IMR-90 (cell line): ENCODE results near the gene CNIH2. TPM values are rescaled to one million over a fixed set of nuclear protein-coding genes. Genes with fewer than 3 reads are reported as not detected.
A peak's percentile ranks its signal among the peaks of the same experiment; 100 is the strongest.

Experiments used
- ATAC-seq: fragments of 200-7000 bp; cut with Tn5 transposase; 2 replicates; pipeline ENCODE4 v1.9.1; 2020; ENCODE audit warnings: low read depth, mild to moderate bottlenecking, moderate library complexity
- BruUV-seq: library from RNA; stranded (reverse); fragments of 400-500 nt; replicated peaks from 2 replicates; lab custom pipeline; 2021; lab: Mats Ljungman, UMichigan
- CTCF ChIA-PET: fragments of 300-600 bp; formaldehyde crosslinking; extraction: SDS; loops from one replicate; lab custom pipeline; 2021; ENCODE audit warnings: antibody characterized with exemption; lab: Yijun Ruan, JAX
- POLR2A ChIA-PET: fragments of 300-600 bp; sonication (Branson Sonifier 250); formaldehyde crosslinking; loops from one replicate; lab custom pipeline; 2022; ENCODE audit warnings: antibody characterized with exemption; ENCODE audit not compliant: unreplicated experiment; lab: Charles Lee
- DNase-seq: peaks from one replicate; pipeline ENCODE4 v3.0.0; 2013
- H2AFZ ChIP-seq: replicated peaks from 2 replicates; pipeline ENCODE3; 2013; ENCODE audit warnings: low read length, mild to moderate bottlenecking; ENCODE audit not compliant: poor library complexity
- H2AK5ac ChIP-seq: 2 replicates; pipeline ENCODE4 v1.6.1; 2013; ENCODE audit warnings: low read depth, low read length, inconsistent platforms
- H2AK9ac ChIP-seq: replicated peaks from 2 replicates; pipeline ENCODE3; 2013; ENCODE audit warnings: mild to moderate bottlenecking, low read depth, low read length, moderate library complexity; ENCODE audit not compliant: poor library complexity
- H2BK120ac ChIP-seq: 2 replicates; pipeline ENCODE4 v1.6.1; 2013; ENCODE audit warnings: low read depth, low read length, inconsistent platforms
- H2BK15ac ChIP-seq: 3 replicates; pipeline ENCODE4 v1.6.1; 2013; ENCODE audit warnings: low read depth, low read length, inconsistent platforms
- H2BK20ac ChIP-seq: 2 replicates; pipeline ENCODE4 v1.6.1; 2013; ENCODE audit warnings: low read depth, mild to moderate bottlenecking, inconsistent platforms, low read length, moderate library complexity
- H2BK5ac ChIP-seq: 2 replicates; pipeline ENCODE4 v1.6.1; 2013; ENCODE audit warnings: mild to moderate bottlenecking, low read depth, low read length, inconsistent platforms; ENCODE audit not compliant: poor library complexity, severe bottlenecking
- H3K14ac ChIP-seq: replicated peaks from 2 replicates; pipeline ENCODE4 v1.6.1; 2013; ENCODE audit warnings: low read depth, low read length, inconsistent platforms
- H3K18ac ChIP-seq: 2 replicates; pipeline ENCODE4 v1.6.1; 2013; ENCODE audit warnings: low read depth, low read length, control low read depth
- H3K23ac ChIP-seq: 2 replicates; pipeline ENCODE4 v1.6.1; 2013; ENCODE audit warnings: low read depth, low read length, inconsistent platforms
- H3K27ac ChIP-seq: 2 replicates; pipeline ENCODE4 v1.5.1; 2013; ENCODE audit warnings: mild to moderate bottlenecking, control low read depth, low read length; ENCODE audit not compliant: insufficient read depth
- H3K27me3 ChIP-seq: 2 replicates; pipeline ENCODE4 v1.6.1; 2013; ENCODE audit warnings: low read length; ENCODE audit not compliant: control insufficient read depth, insufficient read depth
- H3K36me3 ChIP-seq: 2 replicates; pipeline ENCODE4 v1.6.1; 2013; ENCODE audit warnings: low read length, mixed read lengths; ENCODE audit not compliant: control insufficient read depth, insufficient read depth
- H3K4ac ChIP-seq: 2 replicates; pipeline ENCODE4 v1.6.1; 2013; ENCODE audit warnings: low read depth, low read length, inconsistent platforms
- H3K4me1 ChIP-seq: 2 replicates; pipeline ENCODE4 v1.6.1; 2013; ENCODE audit warnings: low read length, mixed read lengths; ENCODE audit not compliant: control insufficient read depth, insufficient read depth
- H3K4me2 ChIP-seq: 2 replicates; pipeline ENCODE4 v1.6.1; 2013; ENCODE audit warnings: low read depth, mild to moderate bottlenecking, control low read depth, low read length, moderate library complexity
- H3K4me3 ChIP-seq: 2 replicates; pipeline ENCODE4 v1.5.1; 2013; ENCODE audit warnings: low read depth, mild to moderate bottlenecking, control low read depth, low read length, moderate library complexity; ENCODE audit not compliant: insufficient read depth
- H3K56ac ChIP-seq: 2 replicates; pipeline ENCODE4 v1.6.1; 2013; ENCODE audit warnings: low read length, inconsistent platforms; ENCODE audit not compliant: insufficient read depth; ENCODE audit errors: extremely low read depth
- H3K79me1 ChIP-seq, 2 experiments: 2 replicates each; pipeline ENCODE4 v1.6.1; 2013; ENCODE audit warnings: low read length in 2 of 2, inconsistent platforms in 1 of 2, low read depth in 1 of 2
- H3K9ac ChIP-seq: 2 replicates; pipeline ENCODE4 v1.6.1; 2013; ENCODE audit warnings: low read depth, low read length, control low read depth
- H3K9me1 ChIP-seq: 2 replicates; pipeline ENCODE4 v1.6.1; 2013; ENCODE audit warnings: low read length, inconsistent platforms; ENCODE audit not compliant: insufficient read depth
- H3K9me3 ChIP-seq: 2 replicates; pipeline ENCODE4 v1.6.1; 2013; ENCODE audit warnings: low read length; ENCODE audit not compliant: control insufficient read depth, insufficient read depth
- H4K20me1 ChIP-seq: 2 replicates; pipeline ENCODE4 v1.6.1; 2013; ENCODE audit warnings: low read length, inconsistent platforms; ENCODE audit not compliant: insufficient read depth
- H4K5ac ChIP-seq: 2 replicates; pipeline ENCODE4 v1.6.1; 2013; ENCODE audit warnings: mild to moderate bottlenecking, low read depth, low read length, control low read depth
- H4K8ac ChIP-seq, 2 experiments: 2 replicates each; pipeline ENCODE4 v1.6.1; 2013; ENCODE audit warnings: low read depth in 2 of 2, low read length in 2 of 2, control low read depth in 1 of 2, inconsistent platforms in 1 of 2
- H4K91ac ChIP-seq: 2 replicates; pipeline ENCODE4 v1.6.1; 2013; ENCODE audit warnings: low read depth, low read length, inconsistent platforms; ENCODE audit not compliant: insufficient read depth
- BHLHE40 ChIP-seq: fragments of 150-350 bp; IDR thresholded peaks from 2 replicates; pipeline ENCODE4 v1.6.1; 2016; ENCODE audit warnings: mild to moderate bottlenecking, low read depth, low read length
- CEBPB ChIP-seq: IDR thresholded peaks from 2 replicates; pipeline ENCODE4 v1.6.1; 2012; ENCODE audit warnings: low read depth, low read length, improper control_type of control experiment
- CHD1 ChIP-seq: IDR thresholded peaks from 2 replicates; pipeline ENCODE4 v1.6.1; 2012; ENCODE audit warnings: low read depth, low read length, improper control_type of control experiment
- CTCF ChIP-seq: conservative IDR thresholded peaks from 2 replicates; pipeline ENCODE4 v1.5.1; 2012; ENCODE audit warnings: mild to moderate bottlenecking, low read depth, low read length, improper control_type of control experiment
- MAFK ChIP-seq: IDR thresholded peaks from 2 replicates; pipeline ENCODE4 v1.6.1; 2012; ENCODE audit warnings: low read depth, low read length, improper control_type of control experiment
- MAZ ChIP-seq: IDR thresholded peaks from 2 replicates; pipeline ENCODE4 v1.6.1; 2012; ENCODE audit warnings: low read depth, mild to moderate bottlenecking, low read length, improper control_type of control experiment, moderate library complexity, borderline replicate concordance
- MXI1 ChIP-seq: IDR thresholded peaks from 2 replicates; pipeline ENCODE4 v1.6.1; 2012; ENCODE audit warnings: low read depth, mild to moderate bottlenecking, low read length, moderate library complexity, borderline replicate concordance
- NFE2L2 ChIP-seq: fragments of 150-350 bp; IDR thresholded peaks from 2 replicates; pipeline ENCODE4 v1.6.1; 2016; ENCODE audit warnings: low read depth, mild to moderate bottlenecking, low read length
- POLR2A ChIP-seq: IDR thresholded peaks from 2 replicates; pipeline ENCODE4 v1.6.1; 2012; ENCODE audit warnings: mild to moderate bottlenecking, low read depth, low read length
- RAD21 ChIP-seq: IDR thresholded peaks from 2 replicates; pipeline ENCODE4 v1.6.1; 2012; ENCODE audit warnings: low read length, improper control_type of control experiment
- RCOR1 ChIP-seq: IDR thresholded peaks from 2 replicates; pipeline ENCODE4 v1.6.1; 2012; ENCODE audit warnings: mild to moderate bottlenecking, low read length, improper control_type of control experiment; ENCODE audit not compliant: insufficient replicate concordance
- RFX5 ChIP-seq: IDR thresholded peaks from 2 replicates; pipeline ENCODE4 v1.8.0; 2012; ENCODE audit warnings: low read depth, mild to moderate bottlenecking, low read length, moderate library complexity
- SMC3 ChIP-seq: fragments of 150-350 bp; IDR thresholded peaks from 2 replicates; pipeline ENCODE4 v1.6.1; 2016; ENCODE audit warnings: low read depth, mild to moderate bottlenecking, antibody characterized with exemption, low read length, moderate library complexity
- USF2 ChIP-seq: fragments of 150-350 bp; IDR thresholded peaks from 2 replicates; pipeline ENCODE4 v1.6.1; 2017; ENCODE audit warnings: mild to moderate bottlenecking, antibody characterized with exemption, low read length, low read depth
- WGBS, 2 experiments: methylation state at CpG; one replicate each; pipeline versions ENCODE4 v1.1.5 to v1.1.7; 2013; ENCODE audit warnings: missing lambda C conversion rate in 2 of 2; ENCODE audit not compliant: insufficient read length in 1 of 2; ENCODE audit errors: extremely low coverage in 2 of 2; 5-methylcytosine and 5-hydroxymethylcytosine counted together
- dilution Hi-C: fragments of 300-500 bp; cut with HindIII; formaldehyde crosslinking; loops from one replicate; pipeline ENCODE4 v1.14.3; 2018; ENCODE audit warnings: low sequenced_read_pairs; ENCODE audit not compliant: unreplicated experiment
- in situ Hi-C: fragments of 300-500 bp; cut with MboI; formaldehyde crosslinking; loops from 3 replicates; pipeline ENCODE4 v1.14.3; 2019; ENCODE audit warnings: low sequenced_read_pairs, inconsistent platforms, mixed read lengths
- intact Hi-C: fragments of 100-400 bp; cut with micrococcal nuclease; formaldehyde crosslinking; loops from 2 replicates; pipeline ENCODE4 v1.10.0; 2022
- polyA plus RNA-seq, 3 experiments: library from polyadenylated mRNA; depleted of rRNA; stranded (reverse); fragments of >200 nt; gene quantifications; 2 replicates each; pipeline ENCODE4 v1.2.3, GENCODE V29; 2012; ENCODE audit warnings: low replicate concordance in 1 of 3
- total RNA-seq: library from RNA; depleted of rRNA; stranded (reverse); fragments of >200 nt; gene quantifications from 2 replicates; pipeline ENCODE4 v1.2.3, GENCODE V29; 2012
- TF ChIP-seq, protein P1 (sequence below): fragments of 150-350 bp; IDR thresholded peaks from 2 replicates; pipeline ENCODE4 v1.6.1; 2016; ENCODE audit warnings: low read depth, mild to moderate bottlenecking, low read length, moderate library complexity, borderline replicate concordance

CNIH2 gene
- total and polyA plus RNA-seq, 2 of the 4 experiments (the other 2 are of a cell fraction), result 0.54 to 3.4 TPM

DNA sequence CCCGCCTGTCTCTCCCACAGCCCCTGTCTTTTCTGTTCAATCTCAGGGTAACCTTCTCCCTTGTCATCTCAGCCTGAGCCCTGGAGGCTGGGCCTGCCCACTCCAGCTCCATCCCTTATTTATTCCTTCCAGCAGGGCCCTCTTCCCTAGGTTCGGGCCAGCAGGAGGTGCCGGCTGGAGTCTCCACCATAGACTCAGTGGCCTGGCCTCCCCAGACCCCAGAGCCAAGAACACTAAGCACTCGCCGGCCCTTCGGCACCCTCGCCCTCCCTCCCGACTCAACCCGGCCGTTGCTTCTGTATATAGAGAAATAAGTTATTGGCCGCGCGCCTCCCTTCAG lies 11.0 kb upstream of the CNIH2 start:
- peak; percentile 2 for ATAC-seq
- CTCF ChIA-PET, result no interaction called here
- H3K27ac ChIP-seq, result peak overlapping the region; percentile 57
- H3K9me1 ChIP-seq, result peaks cover 2% of the 10 kb centered on the region; the same call in 1 of the 2 replicates
- H2BK15ac ChIP-seq, result no peak overlapping the region
- dilution Hi-C loops (no loop called here), intact Hi-C loops (no loop called here), in situ Hi-C loops (no loop called here)
- 0 out of 2 replicates have a peak overlapping the region, but pooled peaks have one; percentile 53 for H3K4ac ChIP-seq
- peak overlapping the region; percentile 74 for H2AK9ac ChIP-seq
- H2BK5ac ChIP-seq, result peak overlapping the region; percentile 9
- no peak for DNase-seq
- WGBS, 2 experiments, result 71% methylated on average over 1 of the region's 13 CpGs; no CpG with 5 or more reads in 1 of the 2 experiments
- H2BK120ac ChIP-seq, result no peak overlapping the region
- H3K9me3 ChIP-seq, result no peaks in the 10 kb centered on the region
- peak overlapping the region; percentile 94 for H2AFZ ChIP-seq
- peak overlapping the region; percentile 31 for H3K9ac ChIP-seq
- no peak overlapping the region; the same call in none of the 2 replicates for H3K23ac ChIP-seq
- peak overlapping the region; percentile 70 for H3K4me2 ChIP-seq
- TF ChIP-seq RCOR1 (no peak), MAFK (no peak), CEBPB (no peak), POLR2A (no peak), RAD21 (no peak), SMC3 (no peak), BHLHE40 (no peak), CTCF (no peak), CHD1 (no peak), RFX5 (no peak), NFE2L2 (no peak), MAZ (no peak), MXI1 (no peak), USF2 (no peak)
- TF ChIP-seq, protein P1, sequence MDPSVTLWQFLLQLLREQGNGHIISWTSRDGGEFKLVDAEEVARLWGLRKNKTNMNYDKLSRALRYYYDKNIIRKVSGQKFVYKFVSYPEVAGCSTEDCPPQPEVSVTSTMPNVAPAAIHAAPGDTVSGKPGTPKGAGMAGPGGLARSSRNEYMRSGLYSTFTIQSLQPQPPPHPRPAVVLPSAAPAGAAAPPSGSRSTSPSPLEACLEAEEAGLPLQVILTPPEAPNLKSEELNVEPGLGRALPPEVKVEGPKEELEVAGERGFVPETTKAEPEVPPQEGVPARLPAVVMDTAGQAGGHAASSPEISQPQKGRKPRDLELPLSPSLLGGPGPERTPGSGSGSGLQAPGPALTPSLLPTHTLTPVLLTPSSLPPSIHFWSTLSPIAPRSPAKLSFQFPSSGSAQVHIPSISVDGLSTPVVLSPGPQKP, result no peak
- BruUV-seq, result no TSS peak
- peaks cover 8 to 51% of the 10 kb centered on the region in 2 experiments; a peak in 3 of 4 replicates for H3K79me1 ChIP-seq
- H4K5ac ChIP-seq, result no peak overlapping the region
- H2BK20ac ChIP-seq, result no peak overlapping the region
- H3K18ac ChIP-seq, result no peak overlapping the region
- peak overlapping the region; percentile 52 for H3K4me3 ChIP-seq
- H3K27me3 ChIP-seq, result no peaks in the 10 kb centered on the region
- peak overlapping the region; percentile 50 to 82; a peak in 2 of 4 replicates for H4K8ac ChIP-seq
- H2AK5ac ChIP-seq, result peak overlapping the region; percentile 90; the same call in 1 of the 2 replicates
- H3K14ac ChIP-seq, result no peak overlapping the region; the same call in 1 of the 2 replicates
- POLR2A ChIA-PET, result interaction anchor here (0.6 kb wide), 1 partner anchor 132 kb away, joined by 6 read pairs; no protein-coding TSS in a partner anchor
- peaks cover 36% of the 10 kb centered on the region for H3K36me3 ChIP-seq
- peaks cover 4% of the 10 kb centered on the region; the same call in 1 of the 2 replicates for H3K4me1 ChIP-seq
- no peak overlapping the region for H4K91ac ChIP-seq
- H4K20me1 ChIP-seq, result peaks cover 31% of the 10 kb centered on the region; the same call in 1 of the 2 replicates
- H3K56ac ChIP-seq, result no peak overlapping the region
